SK-N-SH treated with all-trans-retinoic acid at 6 μM for 48 hours (cell line): ENCODE data around the gene CHD3.

Experiments used
- ARNTL ChIP-seq: fragments of 450-650 bp; formaldehyde crosslinking; IDR thresholded peaks from 2 replicates; pipeline ENCODE4 v1.5.0; 2020; ENCODE audit warnings: low read depth, mild to moderate bottlenecking, moderate library complexity, borderline replicate concordance
- BACH2 ChIP-seq: fragments of 250-450 bp; sonication (Bioruptor Pico); IDR thresholded peaks from 2 replicates; pipeline ENCODE4 v1.9.0; 2021; ENCODE audit warnings: mild to moderate bottlenecking, borderline replicate concordance
- CSDC2 ChIP-seq: fragments of 250-450 bp; sonication (Bioruptor Pico); IDR thresholded peaks from 2 replicates; pipeline ENCODE4 v1.5.0; 2020; ENCODE audit warnings: mild to moderate bottlenecking, moderate library complexity
- ISL1 ChIP-seq: fragments of 250-450 bp; sonication (Bioruptor Pico); IDR thresholded peaks from 2 replicates; pipeline ENCODE4 v2.1.2; 2022; ENCODE audit warnings: mild to moderate bottlenecking, moderate library complexity
- ZC3H10 ChIP-seq: fragments of 250-450 bp; sonication (Bioruptor Pico); IDR thresholded peaks from 2 replicates; pipeline ENCODE4 v1.5.1; 2021; ENCODE audit warnings: mild to moderate bottlenecking, moderate library complexity
- ZFP3 ChIP-seq: fragments of 250-450 bp; sonication (Bioruptor Pico); IDR thresholded peaks from 2 replicates; pipeline ENCODE4 v1.5.0; 2020; ENCODE audit warnings: mild to moderate bottlenecking, moderate library complexity
- ZFP30 ChIP-seq: fragments of 450-650 bp; formaldehyde crosslinking; IDR thresholded peaks from 2 replicates; pipeline ENCODE4 v1.5.0; 2022; ENCODE audit warnings: mild to moderate bottlenecking, moderate library complexity
- ZNF70 ChIP-seq: fragments of 450-650 bp; formaldehyde crosslinking; IDR thresholded peaks from 2 replicates; pipeline ENCODE4 v1.5.0; 2020; ENCODE audit warnings: mild to moderate bottlenecking, moderate library complexity
- ZNF8 ChIP-seq: fragments of 450-650 bp; formaldehyde crosslinking; IDR thresholded peaks from 2 replicates; pipeline ENCODE4 v1.5.0; 2020; ENCODE audit warnings: mild to moderate bottlenecking, moderate library complexity
- TF ChIP-seq, protein P1 (sequence below): fragments of 250-450 bp; sonication (Bioruptor Pico); IDR thresholded peaks from 2 replicates; pipeline ENCODE4 v1.8.0; 2020; ENCODE audit warnings: mild to moderate bottlenecking, moderate library complexity, borderline replicate concordance
- TF ChIP-seq, protein P2 (sequence below): fragments of 250-450 bp; sonication (Bioruptor Pico); IDR thresholded peaks from 2 replicates; pipeline ENCODE4 v1.5.1; 2020; ENCODE audit warnings: low read depth, mild to moderate bottlenecking, moderate library complexity
- TF ChIP-seq, protein P3 (sequence below): fragments of 250-450 bp; sonication (Bioruptor Pico); IDR thresholded peaks from 2 replicates; pipeline ENCODE4 v1.5.1; 2021; ENCODE audit warnings: mild to moderate bottlenecking, moderate library complexity

DNA sequence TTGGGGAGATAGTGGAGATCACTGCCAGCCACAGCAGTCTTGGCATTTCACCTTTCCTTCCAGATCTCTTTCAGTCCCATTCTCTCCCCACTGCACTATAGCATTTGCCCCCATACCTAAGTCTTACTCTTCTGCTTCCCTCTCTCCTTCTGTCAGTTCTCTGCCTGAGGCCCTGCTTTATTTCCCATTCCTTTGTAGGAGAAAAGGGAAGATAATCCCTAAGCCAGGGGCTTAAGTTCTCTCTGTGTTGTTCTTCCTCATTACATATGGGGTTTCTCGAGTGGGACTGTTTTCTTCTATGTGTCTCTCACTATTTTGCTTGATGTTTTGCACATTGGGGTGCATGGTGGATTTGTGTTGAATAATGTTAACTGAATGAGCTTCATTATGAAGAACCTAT is 48.1 kb upstream of the CHD3 start:
- TF ChIP-seq ZC3H10 (CRISPR knock-in tag) (no peak), ZFP3 (CRISPR knock-in tag) (no peak), ZFP30 (no peak), ZNF8 (CRISPR knock-in tag) (no peak), ARNTL (CRISPR knock-in tag) (no peak), ISL1 (CRISPR knock-in tag) (no peak), ZNF70 (CRISPR knock-in tag) (no peak), CSDC2 (CRISPR knock-in tag) (no peak), BACH2 (CRISPR knock-in tag) (no peak)
- TF ChIP-seq, protein P1, sequence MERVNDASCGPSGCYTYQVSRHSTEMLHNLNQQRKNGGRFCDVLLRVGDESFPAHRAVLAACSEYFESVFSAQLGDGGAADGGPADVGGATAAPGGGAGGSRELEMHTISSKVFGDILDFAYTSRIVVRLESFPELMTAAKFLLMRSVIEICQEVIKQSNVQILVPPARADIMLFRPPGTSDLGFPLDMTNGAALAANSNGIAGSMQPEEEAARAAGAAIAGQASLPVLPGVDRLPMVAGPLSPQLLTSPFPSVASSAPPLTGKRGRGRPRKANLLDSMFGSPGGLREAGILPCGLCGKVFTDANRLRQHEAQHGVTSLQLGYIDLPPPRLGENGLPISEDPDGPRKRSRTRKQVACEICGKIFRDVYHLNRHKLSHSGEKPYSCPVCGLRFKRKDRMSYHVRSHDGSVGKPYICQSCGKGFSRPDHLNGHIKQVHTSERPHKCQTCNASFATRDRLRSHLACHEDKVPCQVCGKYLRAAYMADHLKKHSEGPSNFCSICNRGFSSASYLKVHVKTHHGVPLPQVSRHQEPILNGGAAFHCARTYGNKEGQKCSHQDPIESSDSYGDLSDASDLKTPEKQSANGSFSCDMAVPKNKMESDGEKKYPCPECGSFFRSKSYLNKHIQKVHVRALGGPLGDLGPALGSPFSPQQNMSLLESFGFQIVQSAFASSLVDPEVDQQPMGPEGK (CRISPR knock-in tag): no peak
- TF ChIP-seq, protein P2, sequence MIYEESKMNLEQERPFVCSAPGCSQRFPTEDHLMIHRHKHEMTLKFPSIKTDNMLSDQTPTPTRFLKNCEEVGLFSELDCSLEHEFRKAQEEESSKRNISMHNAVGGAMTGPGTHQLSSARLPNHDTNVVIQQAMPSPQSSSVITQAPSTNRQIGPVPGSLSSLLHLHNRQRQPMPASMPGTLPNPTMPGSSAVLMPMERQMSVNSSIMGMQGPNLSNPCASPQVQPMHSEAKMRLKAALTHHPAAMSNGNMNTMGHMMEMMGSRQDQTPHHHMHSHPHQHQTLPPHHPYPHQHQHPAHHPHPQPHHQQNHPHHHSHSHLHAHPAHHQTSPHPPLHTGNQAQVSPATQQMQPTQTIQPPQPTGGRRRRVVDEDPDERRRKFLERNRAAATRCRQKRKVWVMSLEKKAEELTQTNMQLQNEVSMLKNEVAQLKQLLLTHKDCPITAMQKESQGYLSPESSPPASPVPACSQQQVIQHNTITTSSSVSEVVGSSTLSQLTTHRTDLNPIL (CRISPR knock-in tag): no peak
- TF ChIP-seq, protein P3, sequence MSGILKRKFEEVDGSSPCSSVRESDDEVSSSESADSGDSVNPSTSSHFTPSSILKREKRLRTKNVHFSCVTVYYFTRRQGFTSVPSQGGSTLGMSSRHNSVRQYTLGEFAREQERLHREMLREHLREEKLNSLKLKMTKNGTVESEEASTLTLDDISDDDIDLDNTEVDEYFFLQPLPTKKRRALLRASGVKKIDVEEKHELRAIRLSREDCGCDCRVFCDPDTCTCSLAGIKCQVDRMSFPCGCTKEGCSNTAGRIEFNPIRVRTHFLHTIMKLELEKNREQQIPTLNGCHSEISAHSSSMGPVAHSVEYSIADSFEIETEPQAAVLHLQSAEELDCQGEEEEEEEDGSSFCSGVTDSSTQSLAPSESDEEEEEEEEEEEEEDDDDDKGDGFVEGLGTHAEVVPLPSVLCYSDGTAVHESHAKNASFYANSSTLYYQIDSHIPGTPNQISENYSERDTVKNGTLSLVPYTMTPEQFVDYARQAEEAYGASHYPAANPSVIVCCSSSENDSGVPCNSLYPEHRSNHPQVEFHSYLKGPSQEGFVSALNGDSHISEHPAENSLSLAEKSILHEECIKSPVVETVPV (CRISPR knock-in tag): no peak
